Measurements from ENCODE around the gene VCAN. TPM values are rescaled to one million over a fixed set of nuclear protein-coding genes. Genes with fewer than 3 reads are reported as not detected.

VCAN gene
- total RNA-seq, 6 donors from 2014 or later: 73.3 to 254 (median 121) TPM

DNA sequence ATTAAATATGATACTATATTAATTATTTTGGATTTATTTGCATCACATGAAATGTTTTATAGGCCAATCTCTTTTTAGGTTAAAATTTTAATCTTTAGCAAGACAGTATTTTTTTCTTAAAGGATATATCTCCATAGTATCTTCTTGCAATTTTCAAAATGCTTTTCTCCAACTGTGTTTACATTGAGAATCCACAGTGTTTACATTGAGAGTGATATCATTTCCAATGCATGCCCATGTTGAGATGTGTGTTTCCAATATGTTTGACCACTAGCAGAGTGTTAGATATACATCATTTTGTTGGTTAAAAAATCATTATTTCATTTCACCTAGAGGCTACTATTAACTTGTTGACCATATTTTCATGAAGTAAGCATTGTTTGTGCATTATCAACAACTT, 17.3 kb downstream of the VCAN start:
- Histone ChIP-seq H3K4me3 (no peak overlapping the region), H3K4me1 (no peaks in the 10 kb centered on the region), H3K27ac (no peak overlapping the region), H3K9me3 (no peaks in the 10 kb centered on the region), H3K36me3 (no peaks in the 10 kb centered on the region), H3K27me3 (no peaks in the 10 kb centered on the region)
- no peak for DNase-seq
- no peak for ATAC-seq (ENCODE audit: low FRiP score in 2 of 2)
- no peak for TF ChIP-seq POLR2A (IDR thresholded peaks at IDR 0.05)
- no peak for TF ChIP-seq POLR2AphosphoS5 (IDR thresholded peaks at IDR 0.05)
- TF ChIP-seq, protein P1, sequence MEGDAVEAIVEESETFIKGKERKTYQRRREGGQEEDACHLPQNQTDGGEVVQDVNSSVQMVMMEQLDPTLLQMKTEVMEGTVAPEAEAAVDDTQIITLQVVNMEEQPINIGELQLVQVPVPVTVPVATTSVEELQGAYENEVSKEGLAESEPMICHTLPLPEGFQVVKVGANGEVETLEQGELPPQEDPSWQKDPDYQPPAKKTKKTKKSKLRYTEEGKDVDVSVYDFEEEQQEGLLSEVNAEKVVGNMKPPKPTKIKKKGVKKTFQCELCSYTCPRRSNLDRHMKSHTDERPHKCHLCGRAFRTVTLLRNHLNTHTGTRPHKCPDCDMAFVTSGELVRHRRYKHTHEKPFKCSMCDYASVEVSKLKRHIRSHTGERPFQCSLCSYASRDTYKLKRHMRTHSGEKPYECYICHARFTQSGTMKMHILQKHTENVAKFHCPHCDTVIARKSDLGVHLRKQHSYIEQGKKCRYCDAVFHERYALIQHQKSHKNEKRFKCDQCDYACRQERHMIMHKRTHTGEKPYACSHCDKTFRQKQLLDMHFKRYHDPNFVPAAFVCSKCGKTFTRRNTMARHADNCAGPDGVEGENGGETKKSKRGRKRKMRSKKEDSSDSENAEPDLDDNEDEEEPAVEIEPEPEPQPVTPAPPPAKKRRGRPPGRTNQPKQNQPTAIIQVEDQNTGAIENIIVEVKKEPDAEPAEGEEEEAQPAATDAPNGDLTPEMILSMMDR (IDR thresholded peaks at IDR 0.05): no peak
- no peak for TF ChIP-seq EP300 (IDR thresholded peaks at IDR 0.05)

DNA sequence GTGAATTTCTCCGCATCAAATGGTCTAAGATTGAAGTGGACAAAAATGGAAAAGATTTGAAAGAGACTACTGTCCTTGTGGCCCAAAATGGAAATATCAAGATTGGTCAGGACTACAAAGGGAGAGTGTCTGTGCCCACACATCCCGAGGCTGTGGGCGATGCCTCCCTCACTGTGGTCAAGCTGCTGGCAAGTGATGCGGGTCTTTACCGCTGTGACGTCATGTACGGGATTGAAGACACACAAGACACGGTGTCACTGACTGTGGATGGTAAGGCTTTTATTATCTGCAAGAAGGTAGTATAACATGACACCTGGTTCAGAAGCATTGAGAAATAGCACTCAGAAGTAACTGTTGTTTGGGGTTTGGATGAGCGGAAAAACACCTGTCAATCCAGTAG, 18.7 kb downstream of the VCAN start:
- TF ChIP-seq, protein P1 (IDR thresholded peaks at IDR 0.05): no peak
- TF ChIP-seq POLR2AphosphoS5 (IDR thresholded peaks at IDR 0.05): no peak
- TF ChIP-seq EP300 (IDR thresholded peaks at IDR 0.05): no peak
- no peak for TF ChIP-seq POLR2A (IDR thresholded peaks at IDR 0.05)
- no peaks in the 10 kb centered on the region for H3K27me3 ChIP-seq
- no peak overlapping the region for H3K4me3 ChIP-seq
- DNase-seq: no peak
- ATAC-seq (ENCODE audit: low FRiP score in 2 of 2): peak in 1 of 2 donors; percentile 26
- WGBS, 2 donors: 91% methylated on average over 9 of the region's 9 CpGs
- no peaks in the 10 kb centered on the region for H3K36me3 ChIP-seq
- H3K27ac ChIP-seq: no peak overlapping the region
- H3K4me1 ChIP-seq: no peaks in the 10 kb centered on the region
- H3K9me3 ChIP-seq: no peaks in the 10 kb centered on the region

DNA sequence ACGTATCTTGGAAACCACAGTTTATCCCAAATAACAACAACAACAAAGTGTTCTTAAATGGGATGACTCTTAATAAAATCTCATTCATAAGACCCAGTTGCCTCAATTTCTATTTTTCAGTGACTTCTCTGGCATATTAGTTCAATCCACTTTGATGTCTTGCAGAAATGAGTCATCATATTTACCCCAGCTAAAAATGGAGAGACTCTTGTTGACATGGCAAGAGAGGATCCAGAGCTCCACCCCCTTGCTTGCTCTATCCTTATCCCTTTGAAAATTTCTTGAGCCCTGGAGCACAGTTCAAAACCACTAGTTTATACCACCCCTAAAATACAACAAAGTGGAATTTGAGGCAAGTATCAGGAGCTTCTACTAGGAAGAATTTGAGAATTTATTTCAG, 20.8 kb downstream of the VCAN start:
- no peak for ATAC-seq (ENCODE audit: low FRiP score in 2 of 2)

DNA sequence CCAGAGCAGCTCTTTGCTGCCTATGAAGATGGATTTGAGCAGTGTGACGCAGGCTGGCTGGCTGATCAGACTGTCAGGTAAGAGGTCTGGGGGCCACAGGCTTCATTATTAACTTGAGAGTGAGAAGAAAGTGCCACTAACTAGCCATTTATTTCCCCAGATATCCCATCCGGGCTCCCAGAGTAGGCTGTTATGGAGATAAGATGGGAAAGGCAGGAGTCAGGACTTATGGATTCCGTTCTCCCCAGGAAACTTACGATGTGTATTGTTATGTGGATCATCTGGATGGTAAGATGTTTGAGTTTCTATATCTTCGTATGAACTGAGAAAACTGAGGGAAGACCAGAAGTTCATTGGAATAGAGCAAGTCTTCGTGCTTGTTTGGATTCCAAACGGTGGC, 22.1 kb downstream of the VCAN start:
- 85 to 87% methylated on average over 7 of the region's 7 CpGs for WGBS, 2 donors
- Histone ChIP-seq H3K27me3 (no peaks in the 10 kb centered on the region), H3K4me3 (no peak overlapping the region), H3K27ac (no peak overlapping the region), H3K9me3 (no peaks in the 10 kb centered on the region), H3K4me1 (no peaks in the 10 kb centered on the region), H3K36me3 (no peaks in the 10 kb centered on the region)
- no peak for TF ChIP-seq EP300 (IDR thresholded peaks at IDR 0.05)
- no peak for TF ChIP-seq POLR2A (IDR thresholded peaks at IDR 0.05)
- no peak for DNase-seq
- ATAC-seq (ENCODE audit: low FRiP score in 2 of 2): no peak

More for the DNA sequence above, 20.8 kb downstream of the VCAN start:
- WGBS, 2 donors: 85 to 95% methylated on average over 1 of the region's 1 CpG
- no peak for DNase-seq
- H3K9me3 ChIP-seq: no peaks in the 10 kb centered on the region
- no peaks in the 10 kb centered on the region for H3K27me3 ChIP-seq
- no peak overlapping the region for H3K27ac ChIP-seq
- H3K4me3 ChIP-seq: no peak overlapping the region
- no peaks in the 10 kb centered on the region for H3K4me1 ChIP-seq
- no peaks in the 10 kb centered on the region for H3K36me3 ChIP-seq
- TF ChIP-seq EP300 (IDR thresholded peaks at IDR 0.05): no peak
- TF ChIP-seq, protein P1 (IDR thresholded peaks at IDR 0.05): no peak
- no peak for TF ChIP-seq POLR2A (IDR thresholded peaks at IDR 0.05)
- TF ChIP-seq POLR2AphosphoS5 (IDR thresholded peaks at IDR 0.05): no peak

DNA sequence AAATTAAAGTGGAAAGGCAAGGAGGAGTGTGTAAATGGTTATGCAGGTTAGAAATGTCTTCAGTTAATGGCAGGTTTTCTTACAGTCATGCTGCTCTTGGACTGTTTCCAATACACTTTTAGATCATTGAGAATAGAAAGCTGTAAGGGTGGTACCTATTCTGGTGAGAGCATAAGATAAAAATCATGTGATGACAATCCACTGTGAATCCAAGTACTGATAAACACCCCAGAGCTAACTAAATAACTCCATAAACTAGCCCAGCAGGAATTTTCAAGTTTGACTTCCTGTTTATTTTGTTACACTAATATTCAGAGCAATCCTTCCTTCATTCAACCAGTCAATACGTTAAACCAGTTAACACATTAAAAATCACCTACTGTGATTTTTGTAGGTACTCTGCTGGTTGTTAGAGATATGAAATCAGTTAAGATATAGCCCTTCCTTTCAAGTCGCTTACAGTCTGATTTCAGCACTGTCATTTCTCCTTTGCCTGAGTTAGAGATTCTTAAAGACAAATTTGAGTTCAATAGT, 22.6 kb downstream of the VCAN start:
- no peak overlapping the region for H3K27ac ChIP-seq
- no peaks in the 10 kb centered on the region for H3K27me3 ChIP-seq
- ATAC-seq (ENCODE audit: low FRiP score in 2 of 2) (no peak), DNase-seq (no peak)
- no peaks in the 10 kb centered on the region for H3K9me3 ChIP-seq
- no peaks in the 10 kb centered on the region for H3K4me1 ChIP-seq
- WGBS, 2 donors: 55 to 61% methylated on average over 2 of the region's 2 CpGs
- H3K36me3 ChIP-seq: no peaks in the 10 kb centered on the region
- TF ChIP-seq POLR2AphosphoS5 (IDR thresholded peaks at IDR 0.05) (no peak), EP300 (IDR thresholded peaks at IDR 0.05) (no peak)
- TF ChIP-seq, protein P1 (IDR thresholded peaks at IDR 0.05): no peak
- no peak overlapping the region for H3K4me3 ChIP-seq
